ENCODE results near the gene SEMA4C.
"Not testable (repeated sequence)": the region's sequence is repeated elsewhere in the genome, so short reads cannot be mapped to it uniquely, and the experiment has no call there.

The SEMA4C gene

GRCh38 chr2:96897491-96898134 is 27.7 kb upstream of the SEMA4C start:
- DNase-seq (ENCODE audit: low read depth) = no peak

GRCh38 chr2:96895746-96896651 is 26.1 kb upstream of the SEMA4C start:
- DNase-seq (ENCODE audit: low read depth) = no peak

GRCh38 chr2:96895032-96895745 is 25.3 kb upstream of the SEMA4C start:
- DNase-seq (ENCODE audit: low read depth) = no peak

- no peak for DNase-seq (ENCODE audit: low read depth)
These were observed 24.3 kb upstream of the SEMA4C start for GRCh38 chr2:96894151-96894531.

- DNase-seq (ENCODE audit: low read depth) = no peak
These were observed 23.6 kb upstream of the SEMA4C start for GRCh38 chr2:96893289-96894150.

GRCh38 chr2:96891591-96892333 is 21.9 kb upstream of the SEMA4C start:
- no peak for DNase-seq (ENCODE audit: low read depth)

- no peak for DNase-seq (ENCODE audit: low read depth)
These were observed 21.0 kb upstream of the SEMA4C start for GRCh38 chr2:96890726-96891385.

- no peak for DNase-seq (ENCODE audit: low read depth)
These were observed 20.4 kb upstream of the SEMA4C start for GRCh38 chr2:96890252-96890651.

- DNase-seq (ENCODE audit: low read depth) = not testable (repeated sequence)
These were observed 19.6 kb upstream of the SEMA4C start for GRCh38 chr2:96889502-96889901.

- DNase-seq (ENCODE audit: low read depth) = no peak
These were observed 18.5 kb upstream of the SEMA4C start for GRCh38 chr2:96888072-96889011.

GRCh38 chr2:96887493-96888012 is 17.7 kb upstream of the SEMA4C start:
- no peak for DNase-seq (ENCODE audit: low read depth)

- no peak for DNase-seq (ENCODE audit: low read depth)
These were observed 15.8 kb upstream of the SEMA4C start for GRCh38 chr2:96885432-96886347.

GRCh38 chr2:96884299-96885094 is 14.6 kb upstream of the SEMA4C start:
- DNase-seq (ENCODE audit: low read depth) = no peak

GRCh38 chr2:96883306-96883705 is 13.4 kb upstream of the SEMA4C start:
- no peak for DNase-seq (ENCODE audit: low read depth)

GRCh38 chr2:96882906-96883305 is 13.0 kb upstream of the SEMA4C start:
- DNase-seq (ENCODE audit: low read depth) = no peak

- DNase-seq (ENCODE audit: low read depth) = no peak
These were observed 12.3 kb upstream of the SEMA4C start for GRCh38 chr2:96882230-96882629.
